HG03342 (cell line): ENCODE data around the gene KDM5A.
"Not testable (repeated sequence)": the region's sequence is repeated elsewhere in the genome, so short reads cannot be mapped to it uniquely, and the experiment has no call there.

Source experiments
- ATAC-seq: cut with Tn5 transposase; IDR thresholded peaks from one replicate; pipeline ENCODE4 v1.9.1; 2021; ENCODE audit warnings: mild to moderate bottlenecking, moderate library complexity; ENCODE audit not compliant: unreplicated experiment

Gene KDM5A

GRCh38 chr12:389142-390096, at the start of gene KDM5A:
KDM5A (minus strand) TSS chr12:389320; CDS start chr12:389091, 229 bp downstream.
- peak; percentile 89 for ATAC-seq

- ATAC-seq, result not testable (repeated sequence)
Measured at GRCh38 chr12:435737-436136, 46.6 kb upstream of the KDM5A start.

GRCh38 chr12:422526-422925, 33.4 kb upstream of the KDM5A start:
- ATAC-seq, result no peak

GRCh38 chr12:418432-418831, 29.3 kb upstream of the KDM5A start:
- no peak for ATAC-seq

GRCh38 chr12:414859-415258, 25.7 kb upstream of the KDM5A start:
- no peak for ATAC-seq

GRCh38 chr12:402029-402389, 12.9 kb upstream of the KDM5A start:
- ATAC-seq, result no peak

- ATAC-seq, result peak; percentile 95
Measured at GRCh38 chr12:401235-402028, 12.3 kb upstream of the KDM5A start, which contains the start of gene CCDC77. CCDC77 (plus strand) TSS chr12:401644; CDS start chr12:409384, 7,740 bp downstream.

GRCh38 chr12:400828-401227, 11.7 kb upstream of the KDM5A start:
- no peak for ATAC-seq

GRCh38 chr12:388541-389141, 479 bp downstream of the KDM5A start:
- ATAC-seq, result peak; percentile 28

GRCh38 chr12:388012-388411, 1.1 kb downstream of the KDM5A start:
- ATAC-seq, result no peak

- ATAC-seq, result no peak
Measured at GRCh38 chr12:386651-387050, 2.5 kb downstream of the KDM5A start.

GRCh38 chr12:370739-371485, 18.2 kb downstream of the KDM5A start:
- not testable (repeated sequence) for ATAC-seq

GRCh38 chr12:367972-368371, 21.1 kb downstream of the KDM5A start:
- ATAC-seq, result no peak

GRCh38 chr12:366820-367219, 22.3 kb downstream of the KDM5A start:
- no peak for ATAC-seq

GRCh38 chr12:359091-359490, 30.0 kb downstream of the KDM5A start:
- ATAC-seq, result no peak

- ATAC-seq, result no peak
Measured at GRCh38 chr12:356276-356988, 32.7 kb downstream of the KDM5A start.

GRCh38 chr12:351197-351596, 37.9 kb downstream of the KDM5A start:
- not testable (repeated sequence) for ATAC-seq

- not testable (repeated sequence) for ATAC-seq
Measured at GRCh38 chr12:349625-350024, 39.5 kb downstream of the KDM5A start.

- not testable (repeated sequence) for ATAC-seq
Measured at GRCh38 chr12:343036-343435, 46.1 kb downstream of the KDM5A start.

- no peak for ATAC-seq
Measured at GRCh38 chr12:337039-337438, 52.1 kb downstream of the KDM5A start.
